Uterus (tissue), 2 donors: ENCODE measurements around the gene AGPAT3.

ENCODE experiments used
- CTCF ChIP-seq, 4 experiments: fragments of 200-600 bp in 2 of 4; fragments of 450-650 bp in 2 of 4; sonication (generic) in 2 of 4; IDR thresholded peaks; one replicate each; pipeline ENCODE4 v1.5.1; 2016 to 2019; ENCODE audit warnings: antibody characterized with exemption in 4 of 4, mild to moderate bottlenecking in 2 of 4, moderate library complexity in 1 of 4
- POLR2A ChIP-seq, 2 donors: fragments of 450-650 bp; IDR thresholded peaks; one replicate each; pipeline ENCODE4 v1.6.1; 2016; ENCODE audit warnings: antibody characterized with exemption in 2 of 2, mild to moderate bottlenecking in 1 of 2, moderate library complexity in 1 of 2

GRCh38 chr21:43890042-43890441, 25.0 kb downstream of the AGPAT3 start:
- TF ChIP-seq CTCF (IDR thresholded peaks at IDR 0.05), result no peak
- no peak for TF ChIP-seq POLR2A (IDR thresholded peaks at IDR 0.05)
